Measurements from ENCODE around the gene GPX4.

GPX4 gene

GRCh38 chr19:1097810-1098176 is 6.0 kb upstream of the GPX4 start:
- DNase-seq: no peak
- H3K36me3 ChIP-seq (replicated peaks): peaks cover 8% of the 10 kb centered on the region
- in situ Hi-C loops (cut with HindIII; ENCODE audit: low pct_ligation_motif_present, low sequenced_read_pairs): no loop called here
- H3K27me3 ChIP-seq (replicated peaks): no peaks in the 10 kb centered on the region
- H3K4me3 ChIP-seq (ENCODE audit: low read depth, low read length): no peak overlapping the region
- H3K27ac ChIP-seq: no peak overlapping the region
- no peak for TF ChIP-seq CTCF (IDR thresholded peaks at IDR 0.05; ENCODE audit: low read depth, low read length, missing control alignments)

- no peak overlapping the region for H3K27ac ChIP-seq
- no peak for DNase-seq
- in situ Hi-C loops (cut with HindIII; ENCODE audit: low pct_ligation_motif_present, low sequenced_read_pairs): no loop called here
- H3K27me3 ChIP-seq (replicated peaks): no peaks in the 10 kb centered on the region
- TF ChIP-seq CTCF (IDR thresholded peaks at IDR 0.05; ENCODE audit: low read depth, low read length, missing control alignments): no peak
- H3K4me3 ChIP-seq (ENCODE audit: low read depth, low read length): no peak overlapping the region
- peaks cover 4% of the 10 kb centered on the region for H3K36me3 ChIP-seq (replicated peaks)
These were observed 5.4 kb upstream of the GPX4 start for GRCh38 chr19:1098177-1099051.

GRCh38 chr19:1101337-1101698 is 2.5 kb upstream of the GPX4 start:
- TF ChIP-seq CTCF (IDR thresholded peaks at IDR 0.05; ENCODE audit: low read depth, low read length, missing control alignments): no peak
- Histone ChIP-seq H3K27me3 (replicated peaks) (no peaks in the 10 kb centered on the region), H3K36me3 (replicated peaks) (peaks cover 4% of the 10 kb centered on the region), H3K4me3 (ENCODE audit: low read depth, low read length) (no peak overlapping the region), H3K27ac (peak overlapping the region; percentile 96)
- in situ Hi-C loops (cut with HindIII; ENCODE audit: low pct_ligation_motif_present, low sequenced_read_pairs): loop anchor here (25.0 kb wide), 1 partner anchor 136 kb away; the partner anchor contains the start of genes ATP5F1D, CBARP and MIDN
- DNase-seq: no peak

- in situ Hi-C loops (cut with HindIII; ENCODE audit: low pct_ligation_motif_present, low sequenced_read_pairs): loop anchor here (25.0 kb wide), 1 partner anchor 135 kb away; the partner anchor contains the start of genes ATP5F1D, CBARP and MIDN
- peak; percentile 96 for DNase-seq
- Histone ChIP-seq H3K27me3 (replicated peaks) (no peaks in the 10 kb centered on the region), H3K36me3 (replicated peaks) (peaks cover 15% of the 10 kb centered on the region), H3K27ac (peak overlapping the region; percentile 96), H3K4me3 (ENCODE audit: low read depth, low read length) (peak overlapping the region; percentile 5)
- TF ChIP-seq CTCF (IDR thresholded peaks at IDR 0.05; ENCODE audit: low read depth, low read length, missing control alignments): no peak
These were observed 1.2 kb upstream of the GPX4 start for GRCh38 chr19:1102407-1103131.

- Histone ChIP-seq H3K27ac (peak overlapping the region; percentile 96), H3K4me3 (ENCODE audit: low read depth, low read length) (peak overlapping the region; percentile 12), H3K36me3 (replicated peaks) (peaks cover 19% of the 10 kb centered on the region), H3K27me3 (replicated peaks) (no peaks in the 10 kb centered on the region)
- no peak for TF ChIP-seq CTCF (IDR thresholded peaks at IDR 0.05; ENCODE audit: low read depth, low read length, missing control alignments)
- DNase-seq: no peak
- in situ Hi-C loops (cut with HindIII; ENCODE audit: low pct_ligation_motif_present, low sequenced_read_pairs): loop anchor here (25.0 kb wide), 1 partner anchor 134 kb away; the partner anchor contains the start of genes ATP5F1D, CBARP and MIDN
These were observed 574 bp upstream of the GPX4 start for GRCh38 chr19:1103132-1103707.

All from brain microvascular endothelial cell (primary cell).